PFSK-1 (cell line): Measurements from ENCODE around the gene NELFCD.

Experiments used
- SIN3A ChIP-seq: IDR thresholded peaks from 2 replicates; pipeline ENCODE4 v1.6.1; 2012; ENCODE audit warnings: mild to moderate bottlenecking, low read length, moderate library complexity, borderline replicate concordance; ENCODE audit not compliant: insufficient read depth
- TF ChIP-seq, protein P1 (sequence below), 2 experiments: IDR thresholded peaks; 2 replicates each; pipeline versions ENCODE4 v1.6.1 to v1.8.0; 2011 to 2012; ENCODE audit warnings: low read depth in 2 of 2, low read length in 2 of 2, control low read depth in 1 of 2, inconsistent platforms in 1 of 2, mild to moderate bottlenecking in 1 of 2, moderate library complexity in 1 of 2; ENCODE audit not compliant: insufficient read depth in 1 of 2

DNA sequence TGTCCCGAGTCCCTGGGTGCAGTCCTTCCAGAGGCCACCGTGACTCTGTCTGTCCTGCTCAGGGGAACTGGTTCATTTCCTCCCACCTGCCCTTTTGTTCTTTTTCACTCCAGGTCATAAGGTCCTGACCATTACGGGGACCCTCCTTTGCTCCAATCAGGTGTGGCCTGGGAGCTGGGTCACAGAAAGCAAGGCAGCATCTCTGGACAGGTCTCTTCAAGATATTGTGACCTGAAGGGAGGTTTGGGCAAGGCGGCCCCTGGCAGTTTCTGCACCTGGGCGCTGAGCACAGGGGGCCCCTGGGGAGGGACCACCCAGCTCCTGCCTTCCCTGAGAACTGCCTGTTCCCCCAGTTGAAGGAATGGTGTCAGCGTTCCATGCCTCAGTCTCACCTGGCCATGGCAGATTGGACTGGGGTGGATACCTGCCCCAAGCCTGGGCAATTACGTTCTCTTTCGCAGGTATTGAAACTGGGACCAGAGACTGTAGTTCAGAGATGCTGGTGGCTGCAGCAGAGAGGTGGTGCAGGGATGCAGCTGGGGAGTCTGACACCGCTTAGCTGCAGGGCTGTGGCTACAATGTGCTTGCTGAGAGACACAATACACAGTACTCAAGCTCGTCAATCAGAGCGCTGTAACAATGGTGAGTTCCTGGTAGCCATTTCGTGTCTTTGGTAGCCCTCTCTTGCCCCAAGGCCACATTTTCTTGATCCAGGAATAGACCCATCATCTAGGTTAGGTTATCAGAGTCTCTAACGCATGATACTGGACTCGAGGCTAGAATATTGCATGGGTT is 15.6 kb upstream of the NELFCD start:
- TF ChIP-seq SIN3A: no peak
- TF ChIP-seq, protein P1, sequence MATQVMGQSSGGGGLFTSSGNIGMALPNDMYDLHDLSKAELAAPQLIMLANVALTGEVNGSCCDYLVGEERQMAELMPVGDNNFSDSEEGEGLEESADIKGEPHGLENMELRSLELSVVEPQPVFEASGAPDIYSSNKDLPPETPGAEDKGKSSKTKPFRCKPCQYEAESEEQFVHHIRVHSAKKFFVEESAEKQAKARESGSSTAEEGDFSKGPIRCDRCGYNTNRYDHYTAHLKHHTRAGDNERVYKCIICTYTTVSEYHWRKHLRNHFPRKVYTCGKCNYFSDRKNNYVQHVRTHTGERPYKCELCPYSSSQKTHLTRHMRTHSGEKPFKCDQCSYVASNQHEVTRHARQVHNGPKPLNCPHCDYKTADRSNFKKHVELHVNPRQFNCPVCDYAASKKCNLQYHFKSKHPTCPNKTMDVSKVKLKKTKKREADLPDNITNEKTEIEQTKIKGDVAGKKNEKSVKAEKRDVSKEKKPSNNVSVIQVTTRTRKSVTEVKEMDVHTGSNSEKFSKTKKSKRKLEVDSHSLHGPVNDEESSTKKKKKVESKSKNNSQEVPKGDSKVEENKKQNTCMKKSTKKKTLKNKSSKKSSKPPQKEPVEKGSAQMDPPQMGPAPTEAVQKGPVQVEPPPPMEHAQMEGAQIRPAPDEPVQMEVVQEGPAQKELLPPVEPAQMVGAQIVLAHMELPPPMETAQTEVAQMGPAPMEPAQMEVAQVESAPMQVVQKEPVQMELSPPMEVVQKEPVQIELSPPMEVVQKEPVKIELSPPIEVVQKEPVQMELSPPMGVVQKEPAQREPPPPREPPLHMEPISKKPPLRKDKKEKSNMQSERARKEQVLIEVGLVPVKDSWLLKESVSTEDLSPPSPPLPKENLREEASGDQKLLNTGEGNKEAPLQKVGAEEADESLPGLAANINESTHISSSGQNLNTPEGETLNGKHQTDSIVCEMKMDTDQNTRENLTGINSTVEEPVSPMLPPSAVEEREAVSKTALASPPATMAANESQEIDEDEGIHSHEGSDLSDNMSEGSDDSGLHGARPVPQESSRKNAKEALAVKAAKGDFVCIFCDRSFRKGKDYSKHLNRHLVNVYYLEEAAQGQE (IDR thresholded peaks at IDR 0.05; ENCODE audit: insufficient read depth in 1 of 2, low read depth in 2 of 2, low read length in 2 of 2): no peak
